NCI-H1694 (cell line): ENCODE results near the gene COPG2.
"Not testable (repeated sequence)": the region's sequence is repeated elsewhere in the genome, so short reads cannot be mapped to it uniquely, and the experiment has no call there.

Experiments
- DNase-seq: peaks from one replicate; lab custom pipeline; 2025; lab: John Stamatoyannopoulos, UW

Gene COPG2

GRCh38 chr7:130649004-130649790 is 19.4 kb downstream of the COPG2 start:
- DNase-seq: no peak

GRCh38 chr7:130648580-130648979 is 20.0 kb downstream of the COPG2 start:
- no peak for DNase-seq

GRCh38 chr7:130642383-130642782 is 26.2 kb downstream of the COPG2 start:
- no peak for DNase-seq

DNA sequence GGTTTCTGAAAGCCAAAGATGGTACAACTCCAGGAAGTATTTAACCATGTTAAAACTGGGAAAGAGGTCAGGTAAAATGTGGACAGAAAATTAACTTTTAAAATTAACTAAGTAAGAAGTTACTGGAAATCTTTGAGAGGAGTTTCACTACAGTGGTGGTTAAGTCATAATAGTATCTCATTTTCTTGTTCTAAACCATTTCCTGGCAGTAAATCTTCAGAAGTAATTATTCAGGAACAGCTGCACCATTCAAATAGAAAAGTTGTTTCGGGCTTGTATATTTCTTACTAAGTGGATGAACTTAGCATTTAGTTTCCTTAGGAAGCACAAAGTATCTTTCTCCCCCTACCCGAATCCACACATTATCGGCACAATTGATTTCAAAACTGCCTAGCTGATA is 27.1 kb downstream of the COPG2 start:
- DNase-seq: no peak

DNA sequence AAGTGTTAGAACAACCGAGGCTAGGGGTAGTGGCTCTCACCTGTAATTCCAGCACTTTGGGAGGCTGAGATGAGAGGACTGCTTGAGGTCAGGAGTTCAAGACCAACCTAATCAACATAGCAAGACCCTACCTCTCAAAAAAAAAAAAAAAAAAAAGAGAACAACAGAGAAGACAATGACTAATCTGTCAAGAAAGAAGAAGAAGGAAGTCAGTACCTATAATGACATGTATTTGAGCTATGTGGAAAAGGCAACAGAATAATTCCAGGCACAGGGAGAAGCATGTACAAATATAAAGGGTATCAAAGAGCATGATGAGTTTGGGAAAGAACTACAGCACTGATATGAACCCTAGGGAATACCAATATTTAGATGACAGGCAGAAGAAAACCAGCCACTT is 27.5 kb downstream of the COPG2 start:
- DNase-seq: no peak

DNA sequence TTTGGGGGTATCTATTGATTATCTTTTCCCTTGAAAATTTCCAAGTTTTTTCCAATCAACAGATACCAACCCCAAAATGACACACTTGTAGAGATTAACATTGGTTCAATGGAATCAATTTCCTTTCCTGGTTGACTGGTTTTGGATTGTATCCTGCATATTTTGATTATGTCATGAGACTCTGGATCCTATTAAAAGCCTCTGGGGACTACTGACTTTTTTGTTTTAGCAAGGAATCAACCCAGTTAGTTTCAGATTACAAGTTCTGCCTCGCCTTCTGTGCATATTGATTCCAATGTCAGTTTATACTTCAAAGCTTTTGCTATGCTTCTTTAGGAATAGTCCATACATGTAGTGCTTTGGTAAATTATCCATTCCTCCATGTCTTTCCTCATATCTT is 29.2 kb downstream of the COPG2 start:
- no peak for DNase-seq

- DNase-seq: no peak
Observed at GRCh38 chr7:130632111-130632510, 36.4 kb downstream of the COPG2 start.

- no peak for DNase-seq
Observed at GRCh38 chr7:130628901-130629300, 39.6 kb downstream of the COPG2 start.

DNA sequence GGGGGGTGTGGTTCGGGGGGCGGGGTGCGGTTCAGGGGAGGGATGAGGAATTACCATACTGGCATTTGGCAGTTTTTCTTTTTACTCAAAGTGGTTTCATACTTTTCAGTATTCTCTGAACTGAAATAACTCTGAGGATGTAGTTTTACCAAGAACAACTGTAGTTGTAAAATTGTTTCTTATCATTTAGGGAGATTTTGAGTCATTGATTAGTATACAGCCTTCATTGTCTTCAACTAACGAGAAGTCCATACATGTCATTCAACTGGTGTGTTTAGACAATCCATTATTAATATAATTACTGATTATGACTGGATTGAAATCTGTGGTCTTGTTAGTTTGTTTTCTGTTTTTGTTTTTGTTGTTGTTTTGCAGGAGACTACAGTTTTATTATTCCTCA is 40.8 kb downstream of the COPG2 start:
- DNase-seq: no peak

- DNase-seq: no peak
Observed at GRCh38 chr7:130622866-130623265, 45.7 kb downstream of the COPG2 start.

DNA sequence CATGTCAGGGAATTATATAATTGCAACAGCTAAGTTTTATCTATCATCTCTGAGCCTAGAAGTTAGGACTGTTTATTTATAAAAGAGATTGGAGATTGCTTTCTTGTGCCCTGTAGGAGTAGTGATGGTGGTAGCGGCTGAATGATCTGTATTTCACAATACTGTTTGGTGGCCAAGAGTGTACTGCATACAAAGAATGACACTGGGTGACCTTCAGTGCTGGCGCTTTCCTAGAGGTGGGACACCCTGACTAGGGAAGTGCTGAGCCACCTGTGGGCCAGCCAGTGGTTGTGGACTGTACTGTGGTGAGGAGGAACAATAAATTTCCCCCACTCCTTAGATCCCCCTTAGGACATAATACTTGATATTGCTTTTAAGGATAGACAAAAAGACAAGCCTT is 53.0 kb downstream of the COPG2 start:
- DNase-seq: no peak

DNA sequence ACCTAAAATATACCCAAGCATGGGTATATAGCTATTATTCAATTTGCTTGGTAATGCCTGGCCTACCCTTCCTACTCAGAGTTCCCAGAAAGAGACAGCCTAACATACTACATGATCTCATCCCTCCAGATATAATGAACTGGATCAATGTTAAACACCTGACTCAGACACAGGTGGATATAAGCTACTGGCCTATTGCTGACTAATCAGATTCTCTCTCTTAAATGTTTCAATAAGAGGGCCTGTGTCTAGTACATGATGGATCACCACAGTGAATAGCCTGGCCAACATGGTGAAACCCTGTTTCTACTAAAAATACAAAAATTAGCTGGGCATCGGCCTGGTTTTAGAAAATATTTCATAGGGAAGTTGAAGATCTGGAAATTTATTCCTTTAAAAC is 54.1 kb downstream of the COPG2 start:
- DNase-seq: no peak

DNA sequence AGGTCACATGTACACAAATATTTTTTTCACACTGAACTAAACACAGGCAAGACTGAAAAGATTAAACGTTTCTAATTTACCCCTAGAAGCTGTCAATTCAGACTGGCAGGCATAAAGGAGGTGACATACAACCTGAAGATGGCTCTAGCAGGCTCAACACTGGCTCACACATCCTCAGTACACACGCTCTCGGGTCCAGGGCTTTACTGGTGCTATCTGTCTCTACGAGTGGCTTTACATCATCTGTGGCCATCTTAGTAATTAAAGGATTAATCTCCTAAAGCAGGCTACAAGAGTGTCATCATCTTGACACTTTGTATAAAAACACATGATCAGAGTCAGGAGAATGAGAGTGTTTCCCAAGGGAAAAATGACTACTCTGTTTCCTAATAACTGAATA is 57.3 kb downstream of the COPG2 start:
- no peak for DNase-seq

GRCh38 chr7:130607066-130607465 is 61.5 kb downstream of the COPG2 start:
- DNase-seq: not testable (repeated sequence)

DNA sequence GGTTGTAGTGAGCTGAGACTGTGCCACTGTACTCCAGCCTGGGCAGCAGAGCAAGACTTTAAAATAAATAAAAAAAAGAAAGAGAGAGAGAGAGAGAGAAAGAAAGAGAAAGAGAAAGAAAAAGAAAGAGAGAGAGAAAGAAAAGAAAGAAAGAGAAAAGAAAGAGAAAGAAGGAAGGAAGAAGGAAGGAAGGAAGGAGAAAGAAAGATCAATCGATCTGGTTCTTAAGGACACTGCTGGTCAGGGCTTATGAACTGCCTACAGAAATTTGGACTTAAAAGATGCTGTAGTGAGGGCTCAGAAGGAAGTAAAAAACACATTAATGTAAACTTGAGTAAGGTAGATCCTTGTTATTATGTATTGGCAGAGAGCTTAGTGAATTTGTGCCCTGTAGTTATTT is 62.4 kb downstream of the COPG2 start:
- no peak for DNase-seq

GRCh38 chr7:130598056-130598455 is 70.5 kb downstream of the COPG2 start:
- DNase-seq: no peak

DNA sequence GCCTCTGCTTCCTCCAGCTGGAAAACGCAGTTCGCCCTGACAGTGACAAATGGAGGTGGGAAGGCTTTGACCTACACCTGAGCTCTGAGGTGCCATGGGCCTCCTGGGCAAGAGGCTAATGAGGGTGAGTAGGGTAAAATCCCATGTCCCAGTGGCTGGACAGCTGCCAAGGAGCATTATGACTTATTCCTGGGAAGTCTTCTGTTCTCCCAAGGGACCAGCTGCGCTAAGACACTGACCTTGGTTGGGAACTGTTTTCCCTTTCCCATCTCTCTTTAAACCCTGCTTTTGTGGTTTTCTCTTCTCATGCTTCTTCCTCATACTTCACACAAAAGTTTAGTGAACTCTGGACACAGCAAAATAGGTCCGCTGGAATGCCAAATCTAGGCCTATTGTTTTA is 72.6 kb downstream of the COPG2 start:
- no peak for DNase-seq

DNA sequence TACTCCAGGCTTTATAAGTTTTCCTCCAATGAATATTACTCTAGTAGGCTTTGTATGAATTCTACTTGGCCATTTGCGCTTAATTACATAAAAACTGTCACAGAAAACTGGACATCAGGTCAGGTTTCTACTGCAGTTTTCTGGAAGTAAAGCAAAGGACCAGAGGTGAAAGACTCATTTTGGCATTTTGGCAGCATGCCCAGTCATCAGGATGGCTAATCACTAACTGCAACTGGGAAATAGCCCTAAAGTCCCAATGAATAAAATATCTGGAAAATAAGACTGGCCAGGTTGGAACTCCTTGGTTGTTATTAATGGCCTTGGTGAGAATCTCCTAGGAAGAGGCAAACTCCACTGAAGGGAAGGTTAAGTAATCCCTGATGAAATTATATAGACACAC is 75.5 kb downstream of the COPG2 start:
- DNase-seq: no peak

DNA sequence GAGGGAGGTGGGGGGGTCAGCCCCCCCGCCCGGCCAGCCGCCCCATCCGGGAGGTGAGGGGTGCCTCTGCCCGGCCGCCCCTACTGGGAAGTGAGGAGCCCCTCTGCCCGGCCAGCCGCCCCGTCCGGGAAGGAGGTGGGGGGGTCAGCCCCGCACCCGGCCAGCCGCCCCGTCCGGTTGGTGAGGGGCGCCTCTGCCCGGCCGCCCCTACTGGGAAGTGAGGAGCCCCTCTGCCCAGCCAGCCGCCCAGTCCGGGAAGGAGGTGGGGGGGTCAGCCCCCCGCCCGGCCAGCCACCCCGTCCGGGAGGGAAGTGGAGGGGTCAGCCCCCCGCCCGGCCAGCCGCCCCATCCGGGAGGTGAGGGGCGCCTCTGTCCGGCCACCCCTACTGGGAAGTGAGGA is 77.1 kb downstream of the COPG2 start:
- not testable (repeated sequence) for DNase-seq

DNA sequence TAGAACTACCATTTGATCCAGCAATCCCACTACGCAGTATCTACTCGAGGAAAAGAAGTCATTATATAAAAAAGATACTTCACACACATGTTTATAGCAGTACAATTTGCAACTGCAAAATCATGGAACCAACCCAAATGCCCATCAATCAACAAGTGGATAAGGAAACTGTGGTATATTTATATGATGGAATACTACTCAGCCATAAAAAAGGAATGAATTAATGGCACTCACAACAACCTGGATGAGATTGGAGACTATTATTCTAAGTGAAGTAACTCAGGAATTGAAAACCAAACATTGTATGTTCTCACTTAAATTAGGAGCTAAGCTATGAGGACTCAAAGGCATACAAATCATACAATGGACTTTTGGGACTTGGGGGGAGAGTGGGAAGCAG is 82.6 kb downstream of the COPG2 start:
- DNase-seq: not testable (repeated sequence)

- not testable (repeated sequence) for DNase-seq
Observed at GRCh38 chr7:130575110-130575509, 93.4 kb downstream of the COPG2 start.

DNA sequence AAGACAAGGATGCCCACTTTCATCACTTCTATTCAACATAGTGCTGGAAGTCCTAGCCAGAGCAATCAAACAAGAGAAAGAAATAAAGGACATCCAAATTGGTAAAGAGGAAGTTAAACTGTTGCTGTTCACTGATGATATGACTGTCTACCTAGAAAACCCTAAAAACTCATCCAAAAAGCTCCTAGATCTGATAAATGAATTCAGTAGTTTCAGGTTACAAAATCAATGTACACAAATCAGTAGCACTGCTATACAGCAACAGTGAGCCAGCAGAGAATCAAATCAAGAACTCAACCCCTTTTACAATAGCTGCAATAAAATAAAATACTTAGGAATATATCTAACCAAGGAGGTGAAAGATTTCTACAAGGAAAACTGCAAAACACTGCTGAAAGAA is 98.4 kb downstream of the COPG2 start:
- not testable (repeated sequence) for DNase-seq

DNA sequence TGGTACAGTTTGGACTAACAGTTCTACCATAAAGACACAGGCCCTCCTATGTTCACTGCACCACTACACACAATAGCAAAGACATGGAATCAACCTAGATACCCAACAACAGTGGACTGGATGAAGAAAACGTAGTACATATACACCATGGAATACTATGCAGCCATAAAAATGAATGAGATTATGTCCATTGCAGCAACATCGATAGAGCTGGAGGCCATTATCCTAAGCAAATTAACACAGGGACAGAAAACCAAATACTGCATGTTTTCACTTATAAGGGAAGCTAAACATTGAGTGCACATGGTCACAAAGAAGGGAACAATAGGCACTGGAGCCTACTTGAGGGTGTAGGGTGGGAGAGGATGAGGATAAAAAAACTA is 101.7 kb downstream of the COPG2 start:
- DNase-seq: no peak

- no peak for DNase-seq
Observed at GRCh38 chr7:130566168-130566897, 102.2 kb downstream of the COPG2 start.
